ENCODE results near the gene CHST11. TPM values are rescaled to one million over a fixed set of nuclear protein-coding genes. Genes with fewer than 3 reads are reported as not detected.

Gene CHST11
- polyA plus RNA-seq, 1 donor (not counting 4 experiments of a cell fraction or from before 2014, with no cell fraction given) = 11.9 TPM

DNA sequence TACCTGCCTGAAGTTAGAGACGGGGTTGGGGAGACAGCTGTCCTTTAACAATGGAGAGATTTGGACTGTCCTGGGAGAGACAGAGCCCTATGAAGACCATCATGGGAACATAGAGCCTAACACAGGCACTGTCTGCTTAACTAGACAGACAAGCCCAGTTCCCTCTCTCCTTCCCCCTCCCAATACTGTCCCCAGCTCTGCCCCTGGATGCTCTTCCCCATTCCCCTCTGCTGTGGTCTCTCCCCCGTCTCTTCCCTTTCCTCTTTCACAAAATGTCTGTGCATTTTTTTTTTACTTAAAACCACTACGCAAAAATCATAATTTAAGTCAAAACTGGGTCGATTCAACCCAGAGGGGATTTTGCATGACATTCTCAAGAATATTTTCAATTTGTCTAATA, 232.9 kb downstream of the CHST11 start:
- H2AFZ ChIP-seq (ENCODE audit: control insufficient read depth, low read length) = no peak overlapping the region
- FAIRE-seq (no peak), DNase-seq (ENCODE audit: low read depth, low spot score) (no peak)
- H3K79me2 ChIP-seq (ENCODE audit: control insufficient read depth, insufficient read depth, low read length) = no peaks in the 10 kb centered on the region
- no peaks in the 10 kb centered on the region for H3K27me3 ChIP-seq (ENCODE audit: control insufficient read depth, extremely low read depth, insufficient read depth, low read length)
- no peak overlapping the region for H3K9ac ChIP-seq (ENCODE audit: control insufficient read depth, extremely low read depth, insufficient read depth, low read length)
- H4K20me1 ChIP-seq (ENCODE audit: control insufficient read depth, extremely low read depth, insufficient read depth, low read length) = peaks cover 4% of the 10 kb centered on the region
- H3K4me2 ChIP-seq (ENCODE audit: control insufficient read depth, extremely low read depth, insufficient read depth, low read depth, low read length) = no peak overlapping the region
- H3K9me1 ChIP-seq (ENCODE audit: control insufficient read depth, extremely low read depth, insufficient read depth, low read length) = no peaks in the 10 kb centered on the region
- H3K9me3 ChIP-seq (ENCODE audit: control insufficient read depth, low read depth, low read length) = no peaks in the 10 kb centered on the region
- no peak for TF ChIP-seq EZH2 (IDR thresholded peaks at IDR 0.05; ENCODE audit: low read length)
- dilution Hi-C loops (cut with MboI; ENCODE audit: extremely low pct_ligation_motif_present, low sequenced_read_pairs) = no loop called here
- H3K4me3 ChIP-seq (ENCODE audit: control insufficient read depth in 2 of 3, extremely low read depth in 1 of 3, insufficient read depth in 2 of 3, low read depth in 1 of 3, low read length in 3 of 3) = no peak overlapping the region
- H3K4me1 ChIP-seq (ENCODE audit: control insufficient read depth, extremely low read depth, insufficient read depth, low read length) = peaks cover 7% of the 10 kb centered on the region
- H3K36me3 ChIP-seq (ENCODE audit: control insufficient read depth in 2 of 2, extremely low read depth in 1 of 2, insufficient read depth in 2 of 2, low read length in 2 of 2) = peaks cover 0 to 1% of the 10 kb centered on the region in 2 experiments
- H3K27ac ChIP-seq (ENCODE audit: control insufficient read depth, insufficient read depth, low read length) = no peak overlapping the region

DNA sequence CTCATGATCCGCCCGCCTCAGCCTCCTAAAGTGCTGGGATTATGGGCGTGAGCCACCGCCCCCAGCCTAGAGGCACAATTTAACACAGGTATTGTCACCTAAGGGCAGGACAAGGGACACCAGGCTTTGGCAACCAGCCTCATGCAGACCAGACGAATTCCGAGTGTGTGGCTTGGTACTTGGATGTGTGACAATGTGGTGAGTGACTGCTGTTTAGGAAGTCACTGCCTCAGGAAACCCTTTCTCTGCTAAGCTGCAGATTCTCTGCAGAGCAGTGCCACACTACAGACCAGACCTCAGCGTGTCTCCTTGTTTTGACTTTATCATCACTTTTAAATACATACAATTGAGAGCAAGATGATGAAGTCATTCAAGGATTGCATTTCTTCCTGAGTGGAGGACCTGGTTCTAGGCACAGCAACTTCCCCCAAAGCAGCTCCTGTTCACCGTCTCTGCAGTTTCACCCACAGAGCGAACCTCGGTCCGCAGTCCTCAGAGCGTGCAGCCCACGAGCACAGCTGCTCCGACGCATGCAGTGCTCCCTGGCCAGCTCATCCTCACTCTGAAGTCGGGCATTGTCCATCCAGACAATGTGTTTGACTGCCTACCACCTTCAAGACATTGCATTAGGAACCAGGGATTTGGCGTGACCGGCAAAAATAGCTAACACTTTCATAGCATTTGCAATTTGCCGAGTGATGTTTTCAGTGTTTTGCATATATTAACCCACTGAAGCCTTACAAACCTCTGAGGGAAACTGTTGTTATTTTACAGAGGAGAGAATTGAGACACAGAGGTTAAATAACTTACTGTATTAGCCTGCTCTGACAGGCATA, 235.2 kb downstream of the CHST11 start:
- Histone ChIP-seq H3K9ac (ENCODE audit: control insufficient read depth, extremely low read depth, insufficient read depth, low read length) (no peak overlapping the region), H3K27me3 (ENCODE audit: control insufficient read depth, extremely low read depth, insufficient read depth, low read length) (no peaks in the 10 kb centered on the region), H3K9me3 (ENCODE audit: control insufficient read depth, low read depth, low read length) (no peaks in the 10 kb centered on the region), H3K4me2 (ENCODE audit: control insufficient read depth, extremely low read depth, insufficient read depth, low read depth, low read length) (no peak overlapping the region), H3K4me1 (ENCODE audit: control insufficient read depth, extremely low read depth, insufficient read depth, low read length) (no peaks in the 10 kb centered on the region), H3K9me1 (ENCODE audit: control insufficient read depth, extremely low read depth, insufficient read depth, low read length) (no peaks in the 10 kb centered on the region), H3K27ac (ENCODE audit: control insufficient read depth, insufficient read depth, low read length) (no peak overlapping the region), H3K36me3 (ENCODE audit: control insufficient read depth in 2 of 2, extremely low read depth in 1 of 2, insufficient read depth in 2 of 2, low read length in 2 of 2) (peaks cover 0 to 1% of the 10 kb centered on the region in 2 experiments), H2AFZ (ENCODE audit: control insufficient read depth, low read length) (no peak overlapping the region), H3K4me3 (ENCODE audit: control insufficient read depth in 2 of 3, extremely low read depth in 1 of 3, insufficient read depth in 2 of 3, low read depth in 1 of 3, low read length in 3 of 3) (no peak overlapping the region), H4K20me1 (ENCODE audit: control insufficient read depth, extremely low read depth, insufficient read depth, low read length) (peaks cover 4% of the 10 kb centered on the region), H3K79me2 (ENCODE audit: control insufficient read depth, insufficient read depth, low read length) (no peaks in the 10 kb centered on the region)
- no peak for DNase-seq (ENCODE audit: low read depth, low spot score)
- TF ChIP-seq, protein P1, sequence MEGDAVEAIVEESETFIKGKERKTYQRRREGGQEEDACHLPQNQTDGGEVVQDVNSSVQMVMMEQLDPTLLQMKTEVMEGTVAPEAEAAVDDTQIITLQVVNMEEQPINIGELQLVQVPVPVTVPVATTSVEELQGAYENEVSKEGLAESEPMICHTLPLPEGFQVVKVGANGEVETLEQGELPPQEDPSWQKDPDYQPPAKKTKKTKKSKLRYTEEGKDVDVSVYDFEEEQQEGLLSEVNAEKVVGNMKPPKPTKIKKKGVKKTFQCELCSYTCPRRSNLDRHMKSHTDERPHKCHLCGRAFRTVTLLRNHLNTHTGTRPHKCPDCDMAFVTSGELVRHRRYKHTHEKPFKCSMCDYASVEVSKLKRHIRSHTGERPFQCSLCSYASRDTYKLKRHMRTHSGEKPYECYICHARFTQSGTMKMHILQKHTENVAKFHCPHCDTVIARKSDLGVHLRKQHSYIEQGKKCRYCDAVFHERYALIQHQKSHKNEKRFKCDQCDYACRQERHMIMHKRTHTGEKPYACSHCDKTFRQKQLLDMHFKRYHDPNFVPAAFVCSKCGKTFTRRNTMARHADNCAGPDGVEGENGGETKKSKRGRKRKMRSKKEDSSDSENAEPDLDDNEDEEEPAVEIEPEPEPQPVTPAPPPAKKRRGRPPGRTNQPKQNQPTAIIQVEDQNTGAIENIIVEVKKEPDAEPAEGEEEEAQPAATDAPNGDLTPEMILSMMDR (optimal IDR thresholded peaks at IDR 0.05 in 1 of 3, IDR thresholded peaks at IDR 0.05 in 1 of 3, conservative IDR thresholded peaks at IDR 0.05 in 1 of 3; ENCODE audit: extremely low read depth in 1 of 3, insufficient read depth in 2 of 3, low read length in 3 of 3) = no peak
- no peak for TF ChIP-seq EZH2 (IDR thresholded peaks at IDR 0.05; ENCODE audit: low read length)
- dilution Hi-C loops (cut with MboI; ENCODE audit: extremely low pct_ligation_motif_present, low sequenced_read_pairs) = no loop called here
- no peak for FAIRE-seq
